HEK293 (cell line): Measurements from ENCODE around the gene PTPRG.

Experiments
- ELK4 ChIP-seq: IDR thresholded peaks from 2 replicates; pipeline ENCODE4 v1.6.1; 2011; ENCODE audit warnings: mild to moderate bottlenecking, low read depth, low read length, borderline replicate concordance
- ZBTB7A ChIP-seq: fragments of 450-650 bp; formaldehyde crosslinking; IDR thresholded peaks from 2 replicates; pipeline ENCODE4 v1.5.1; 2016; ENCODE audit warnings: low read depth, missing biosample characterization, missing genetic modification characterization
- ZNF121 ChIP-seq: fragments of 450-650 bp; formaldehyde crosslinking; IDR thresholded peaks from 2 replicates; pipeline ENCODE4 v1.5.1; 2016; ENCODE audit warnings: missing biosample characterization, missing genetic modification characterization
- ZNF362 ChIP-seq: fragments of 450-650 bp; formaldehyde crosslinking; IDR thresholded peaks from 2 replicates; pipeline ENCODE4 v1.5.1; 2016; ENCODE audit warnings: missing biosample characterization, missing genetic modification characterization
- ZNF398 ChIP-seq: fragments of 450-650 bp; formaldehyde crosslinking; IDR thresholded peaks from 2 replicates; pipeline ENCODE4 v1.5.1; 2017; ENCODE audit warnings: missing biosample characterization, missing genetic modification characterization
- ZNF707 ChIP-seq: fragments of 450-650 bp; formaldehyde crosslinking; IDR thresholded peaks from 2 replicates; pipeline ENCODE4 v1.5.1; 2016; ENCODE audit warnings: missing biosample characterization, missing genetic modification characterization
- ZNF791 ChIP-seq: fragments of 450-650 bp; formaldehyde crosslinking; IDR thresholded peaks from 2 replicates; pipeline ENCODE4 v1.5.1; 2016; ENCODE audit warnings: missing biosample characterization, missing genetic modification characterization
- TF ChIP-seq, protein P1 (sequence below): fragments of 450-650 bp; IDR thresholded peaks from 2 replicates; pipeline ENCODE4 v1.5.1; 2018; ENCODE audit warnings: missing biosample characterization, missing genetic modification characterization
- TF ChIP-seq, protein P2 (sequence below): fragments of 450-650 bp; formaldehyde crosslinking; IDR thresholded peaks from 2 replicates; pipeline ENCODE4 v1.5.1; 2016; ENCODE audit warnings: missing biosample characterization, missing genetic modification characterization
- TF ChIP-seq, protein P3 (sequence below): fragments of 450-650 bp; formaldehyde crosslinking; IDR thresholded peaks from 2 replicates; pipeline ENCODE4 v1.5.1; 2016; ENCODE audit warnings: missing biosample characterization, missing genetic modification characterization
- TF ChIP-seq, protein P4 (sequence below): fragments of 450-650 bp; formaldehyde crosslinking; optimal IDR thresholded peaks from 2 replicates; pipeline ENCODE3; 2016; ENCODE audit warnings: missing biosample characterization, mild to moderate bottlenecking, missing genetic modification characterization

GRCh38 chr3:61943975-61944374, 382.6 kb downstream of the PTPRG start:
- TF ChIP-seq, protein P1, sequence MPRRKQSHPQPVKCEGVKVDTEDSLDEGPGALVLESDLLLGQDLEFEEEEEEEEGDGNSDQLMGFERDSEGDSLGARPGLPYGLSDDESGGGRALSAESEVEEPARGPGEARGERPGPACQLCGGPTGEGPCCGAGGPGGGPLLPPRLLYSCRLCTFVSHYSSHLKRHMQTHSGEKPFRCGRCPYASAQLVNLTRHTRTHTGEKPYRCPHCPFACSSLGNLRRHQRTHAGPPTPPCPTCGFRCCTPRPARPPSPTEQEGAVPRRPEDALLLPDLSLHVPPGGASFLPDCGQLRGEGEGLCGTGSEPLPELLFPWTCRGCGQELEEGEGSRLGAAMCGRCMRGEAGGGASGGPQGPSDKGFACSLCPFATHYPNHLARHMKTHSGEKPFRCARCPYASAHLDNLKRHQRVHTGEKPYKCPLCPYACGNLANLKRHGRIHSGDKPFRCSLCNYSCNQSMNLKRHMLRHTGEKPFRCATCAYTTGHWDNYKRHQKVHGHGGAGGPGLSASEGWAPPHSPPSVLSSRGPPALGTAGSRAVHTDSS (tag by site-specific recombination), result no peak
- TF ChIP-seq, protein P2, sequence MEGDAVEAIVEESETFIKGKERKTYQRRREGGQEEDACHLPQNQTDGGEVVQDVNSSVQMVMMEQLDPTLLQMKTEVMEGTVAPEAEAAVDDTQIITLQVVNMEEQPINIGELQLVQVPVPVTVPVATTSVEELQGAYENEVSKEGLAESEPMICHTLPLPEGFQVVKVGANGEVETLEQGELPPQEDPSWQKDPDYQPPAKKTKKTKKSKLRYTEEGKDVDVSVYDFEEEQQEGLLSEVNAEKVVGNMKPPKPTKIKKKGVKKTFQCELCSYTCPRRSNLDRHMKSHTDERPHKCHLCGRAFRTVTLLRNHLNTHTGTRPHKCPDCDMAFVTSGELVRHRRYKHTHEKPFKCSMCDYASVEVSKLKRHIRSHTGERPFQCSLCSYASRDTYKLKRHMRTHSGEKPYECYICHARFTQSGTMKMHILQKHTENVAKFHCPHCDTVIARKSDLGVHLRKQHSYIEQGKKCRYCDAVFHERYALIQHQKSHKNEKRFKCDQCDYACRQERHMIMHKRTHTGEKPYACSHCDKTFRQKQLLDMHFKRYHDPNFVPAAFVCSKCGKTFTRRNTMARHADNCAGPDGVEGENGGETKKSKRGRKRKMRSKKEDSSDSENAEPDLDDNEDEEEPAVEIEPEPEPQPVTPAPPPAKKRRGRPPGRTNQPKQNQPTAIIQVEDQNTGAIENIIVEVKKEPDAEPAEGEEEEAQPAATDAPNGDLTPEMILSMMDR (tag by site-specific recombination), result no peak
- TF ChIP-seq ZNF121 (tag by site-specific recombination), result no peak
- TF ChIP-seq ZNF362 (tag by site-specific recombination), result no peak
- no peak for TF ChIP-seq ZBTB7A (tag by site-specific recombination)
- TF ChIP-seq ZNF707, result no peak
- TF ChIP-seq, protein P3, sequence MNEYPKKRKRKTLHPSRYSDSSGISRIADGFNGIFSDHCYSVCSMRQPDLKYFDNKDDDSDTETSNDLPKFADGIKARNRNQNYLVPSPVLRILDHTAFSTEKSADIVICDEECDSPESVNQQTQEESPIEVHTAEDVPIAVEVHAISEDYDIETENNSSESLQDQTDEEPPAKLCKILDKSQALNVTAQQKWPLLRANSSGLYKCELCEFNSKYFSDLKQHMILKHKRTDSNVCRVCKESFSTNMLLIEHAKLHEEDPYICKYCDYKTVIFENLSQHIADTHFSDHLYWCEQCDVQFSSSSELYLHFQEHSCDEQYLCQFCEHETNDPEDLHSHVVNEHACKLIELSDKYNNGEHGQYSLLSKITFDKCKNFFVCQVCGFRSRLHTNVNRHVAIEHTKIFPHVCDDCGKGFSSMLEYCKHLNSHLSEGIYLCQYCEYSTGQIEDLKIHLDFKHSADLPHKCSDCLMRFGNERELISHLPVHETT (tag by site-specific recombination), result no peak
- no peak for TF ChIP-seq ZNF398
- no peak for TF ChIP-seq ZNF791 (tag by site-specific recombination)
- TF ChIP-seq, protein P4, sequence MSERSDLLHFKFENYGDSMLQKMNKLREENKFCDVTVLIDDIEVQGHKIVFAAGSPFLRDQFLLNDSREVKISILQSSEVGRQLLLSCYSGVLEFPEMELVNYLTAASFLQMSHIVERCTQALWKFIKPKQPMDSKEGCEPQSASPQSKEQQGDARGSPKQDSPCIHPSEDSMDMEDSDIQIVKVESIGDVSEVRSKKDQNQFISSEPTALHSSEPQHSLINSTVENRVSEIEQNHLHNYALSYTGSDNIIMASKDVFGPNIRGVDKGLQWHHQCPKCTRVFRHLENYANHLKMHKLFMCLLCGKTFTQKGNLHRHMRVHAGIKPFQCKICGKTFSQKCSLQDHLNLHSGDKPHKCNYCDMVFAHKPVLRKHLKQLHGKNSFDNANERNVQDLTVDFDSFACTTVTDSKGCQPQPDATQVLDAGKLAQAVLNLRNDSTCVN (tag by site-specific recombination), result no peak
- no peak for TF ChIP-seq ELK4
